Activated CD8-positive, alpha-beta T cell treated with anti-CD3 and anti-CD28 coated beads for 36 hours (primary cell): ENCODE results near the gene TNFRSF4. TPM values are rescaled to one million over a fixed set of nuclear protein-coding genes. Genes with fewer than 3 reads are reported as not detected.

Experiments used
- ATAC-seq: fragments of 200-7000 bp; cut with Tn5 transposase; one replicate; pipeline ENCODE4 v1.10.0; 2021; ENCODE audit warnings: mild to moderate bottlenecking, moderate library complexity
- CTCF ChIA-PET: fragments of 350-600 bp; sonication (Branson Sonifier 250); formaldehyde crosslinking; loops from one replicate; lab custom pipeline; 2021; ENCODE audit warnings: antibody characterized with exemption; lab: Charles Lee
- POLR2A ChIA-PET: fragments of 350-600 bp; sonication (Branson Sonifier 250); formaldehyde crosslinking; loops from one replicate; lab custom pipeline; 2021; ENCODE audit warnings: antibody characterized with exemption; lab: Charles Lee
- DNase-seq: peaks from one replicate; pipeline ENCODE4 v3.0.0-alpha.2; 2020
- H3K27ac Mint-ChIP-seq: one replicate; pipeline ENCODE4 v1.8.0; 2021; ENCODE audit warnings: mild to moderate bottlenecking, mixed read lengths
- H3K27me3 Mint-ChIP-seq: one replicate; pipeline ENCODE4 v1.8.0; 2021; ENCODE audit warnings: mixed read lengths
- H3K36me3 Mint-ChIP-seq: one replicate; pipeline ENCODE4 v1.8.0; 2021; ENCODE audit warnings: low read depth, mixed read lengths
- H3K4me1 Mint-ChIP-seq: one replicate; pipeline ENCODE4 v1.8.0; 2021; ENCODE audit warnings: low read depth, mixed read lengths
- H3K4me3 Mint-ChIP-seq: one replicate; pipeline ENCODE4 v1.8.0; 2021; ENCODE audit warnings: mild to moderate bottlenecking, moderate library complexity, mixed read lengths
- H3K9me3 Mint-ChIP-seq: one replicate; pipeline ENCODE4 v1.8.0; 2021; ENCODE audit warnings: mixed read lengths
- intact Hi-C: fragments of 100-400 bp; cut with micrococcal nuclease; formaldehyde crosslinking; loops from one replicate; pipeline ENCODE4 v1.10.0; 2022
- total RNA-seq, 2 experiments: library from RNA; stranded (reverse); gene quantifications; one replicate each; pipeline ENCODE4 v1.2.3, GENCODE V29; 2021
- TF ChIP-seq, protein P1 (sequence below): fragments of 200-600 bp; IDR thresholded peaks from one replicate; pipeline ENCODE4 v1.8.0; 2022; ENCODE audit warnings: antibody characterized with exemption, mild to moderate bottlenecking

The TNFRSF4 gene
- total RNA-seq, 2 experiments from 2014 or later: 137 to 142 TPM

DNA sequence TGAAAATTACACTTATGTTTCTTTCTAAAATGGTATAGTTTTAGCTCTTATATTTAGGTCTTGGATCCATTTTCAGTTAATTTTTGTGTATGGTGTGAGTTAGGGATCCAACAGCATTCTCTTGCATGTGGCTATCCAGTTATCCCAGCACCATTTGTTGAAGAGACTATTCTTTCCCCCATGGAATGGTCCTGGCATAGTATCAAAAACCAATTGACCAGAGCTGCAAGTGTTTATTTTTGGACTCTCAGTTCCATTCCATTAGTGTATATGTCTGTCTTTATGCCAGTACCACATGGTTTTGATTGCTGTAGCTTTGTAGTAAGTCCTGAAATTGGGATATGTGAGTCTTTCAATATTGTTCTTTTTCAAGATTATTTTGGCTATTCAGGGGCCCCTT lies 26.0 kb downstream of the TNFRSF4 start:
- Mint-ChIP-seq H3K27ac (no peak overlapping the region), H3K27me3 (no peaks in the 10 kb centered on the region), H3K9me3 (peaks cover 6% of the 10 kb centered on the region), H3K4me3 (no peak overlapping the region), H3K4me1 (no peaks in the 10 kb centered on the region), H3K36me3 (no peaks in the 10 kb centered on the region)
- ChIA-PET CTCF (interaction anchor here (1.3 to 2.1 kb wide), 3 partner anchors 13 to 65 kb away, joined by 4 to 6 read pairs (median 4); no protein-coding TSS in a partner anchor), POLR2A (interaction anchor here (0.6 to 1.5 kb wide), 4 partner anchors 22 to 220 kb away, joined by 3 to 4 read pairs (median 3); no protein-coding TSS in a partner anchor)
- DNase-seq (no peak), ATAC-seq (no peak)
- intact Hi-C loops: no loop called here
- TF ChIP-seq, protein P1, sequence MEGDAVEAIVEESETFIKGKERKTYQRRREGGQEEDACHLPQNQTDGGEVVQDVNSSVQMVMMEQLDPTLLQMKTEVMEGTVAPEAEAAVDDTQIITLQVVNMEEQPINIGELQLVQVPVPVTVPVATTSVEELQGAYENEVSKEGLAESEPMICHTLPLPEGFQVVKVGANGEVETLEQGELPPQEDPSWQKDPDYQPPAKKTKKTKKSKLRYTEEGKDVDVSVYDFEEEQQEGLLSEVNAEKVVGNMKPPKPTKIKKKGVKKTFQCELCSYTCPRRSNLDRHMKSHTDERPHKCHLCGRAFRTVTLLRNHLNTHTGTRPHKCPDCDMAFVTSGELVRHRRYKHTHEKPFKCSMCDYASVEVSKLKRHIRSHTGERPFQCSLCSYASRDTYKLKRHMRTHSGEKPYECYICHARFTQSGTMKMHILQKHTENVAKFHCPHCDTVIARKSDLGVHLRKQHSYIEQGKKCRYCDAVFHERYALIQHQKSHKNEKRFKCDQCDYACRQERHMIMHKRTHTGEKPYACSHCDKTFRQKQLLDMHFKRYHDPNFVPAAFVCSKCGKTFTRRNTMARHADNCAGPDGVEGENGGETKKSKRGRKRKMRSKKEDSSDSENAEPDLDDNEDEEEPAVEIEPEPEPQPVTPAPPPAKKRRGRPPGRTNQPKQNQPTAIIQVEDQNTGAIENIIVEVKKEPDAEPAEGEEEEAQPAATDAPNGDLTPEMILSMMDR: no peak

DNA sequence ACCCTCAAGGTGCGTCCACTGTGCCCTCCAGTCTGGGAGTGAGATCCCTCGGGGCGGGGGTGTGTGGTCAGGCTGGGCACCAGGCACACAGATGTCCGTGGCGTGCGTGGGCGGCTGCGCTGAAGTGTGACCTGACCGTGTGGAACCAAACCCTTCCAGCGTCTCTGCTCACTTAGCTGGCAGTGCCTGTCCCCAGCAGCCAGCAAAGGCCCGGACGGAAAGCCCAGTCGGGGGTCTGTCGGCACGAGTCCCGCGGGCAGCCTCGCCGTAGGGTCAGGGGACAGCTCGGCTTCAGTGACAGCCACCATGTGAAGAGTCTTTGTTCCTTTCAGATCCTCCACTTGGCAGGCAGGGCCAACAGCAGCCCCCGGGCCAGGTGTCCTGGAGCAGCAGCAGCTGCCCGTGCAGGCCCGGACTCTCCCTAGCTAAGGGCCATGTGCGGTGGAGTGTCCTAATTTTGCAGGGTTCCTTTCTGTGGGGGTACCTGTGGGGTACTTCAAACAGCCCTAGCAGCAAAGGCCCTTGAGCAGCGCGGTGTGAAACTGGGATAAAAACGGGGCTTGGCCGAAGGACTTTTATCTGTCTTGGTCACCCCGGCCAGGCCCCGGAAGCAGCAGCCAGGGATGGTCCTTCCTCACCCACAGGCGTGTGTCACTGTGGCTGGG lies 28.7 kb downstream of the TNFRSF4 start:
- TF ChIP-seq, protein P1: no peak
- intact Hi-C loops: no loop called here
- no peaks in the 10 kb centered on the region for H3K9me3 Mint-ChIP-seq
- ChIA-PET POLR2A (interaction anchor here (0.8 kb wide), 1 partner anchor 10 kb away, joined by 3 read pairs; no protein-coding TSS in a partner anchor), CTCF (no interaction called here)
- DNase-seq (no peak), ATAC-seq (no peak)
- H3K4me1 Mint-ChIP-seq: peaks cover 2% of the 10 kb centered on the region
- no peaks in the 10 kb centered on the region for H3K36me3 Mint-ChIP-seq
- H3K27ac Mint-ChIP-seq: no peak overlapping the region
- H3K27me3 Mint-ChIP-seq: peaks cover 2% of the 10 kb centered on the region
- H3K4me3 Mint-ChIP-seq: no peak overlapping the region

DNA sequence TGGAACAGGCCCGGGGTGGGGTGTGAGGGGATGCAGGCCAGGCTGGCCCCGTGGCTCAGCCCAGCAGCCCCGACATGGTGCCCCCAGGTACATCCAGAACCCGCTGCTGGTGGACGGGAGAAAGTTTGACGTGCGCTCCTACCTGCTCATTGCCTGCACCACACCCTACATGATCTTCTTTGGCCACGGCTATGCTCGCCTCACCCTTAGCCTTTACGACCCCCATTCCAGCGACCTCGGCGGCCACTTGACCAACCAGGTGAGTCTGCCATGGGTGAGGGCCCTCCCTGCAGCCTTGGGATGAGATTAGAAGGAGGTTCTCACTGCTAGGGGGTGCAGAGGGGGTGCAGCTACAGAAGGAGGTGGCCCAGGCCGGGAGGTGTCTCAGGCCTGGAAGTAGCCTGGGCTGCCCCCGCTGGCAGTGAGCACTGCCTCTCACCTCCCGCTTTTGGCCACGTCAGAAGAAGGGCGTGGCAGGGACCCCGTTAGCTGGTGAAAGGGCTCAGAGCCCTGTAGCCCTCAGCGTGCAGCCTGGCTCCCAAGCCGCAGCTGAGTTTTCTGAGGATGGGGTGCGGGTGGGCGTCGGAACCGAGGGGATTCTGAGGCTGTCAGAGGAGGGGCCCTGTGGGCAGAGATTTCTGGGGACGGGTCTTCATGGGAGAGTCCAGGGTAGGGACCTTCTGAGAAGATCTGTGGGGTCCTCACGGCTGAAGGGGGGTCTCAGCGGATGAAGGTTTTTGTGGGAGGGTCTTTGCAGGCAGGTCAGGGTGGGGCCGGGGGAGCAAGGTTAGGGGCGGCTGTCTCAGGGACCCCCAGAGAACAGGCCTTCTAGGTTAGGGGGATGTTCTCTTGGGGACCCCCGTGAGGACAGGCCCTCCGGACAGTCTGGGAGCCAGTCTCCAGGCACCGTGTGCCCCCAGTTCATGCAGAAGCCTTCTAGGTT lies 29.8 kb downstream of the TNFRSF4 start:
- Mint-ChIP-seq H3K36me3 (no peaks in the 10 kb centered on the region), H3K4me1 (peaks cover 2% of the 10 kb centered on the region), H3K9me3 (no peaks in the 10 kb centered on the region), H3K4me3 (no peak overlapping the region), H3K27ac (no peak overlapping the region), H3K27me3 (peaks cover 2% of the 10 kb centered on the region)
- intact Hi-C loops: no loop called here
- POLR2A ChIA-PET: interaction anchor here (1.4 kb wide), 1 partner anchor 12 kb away, joined by 4 read pairs; no protein-coding TSS in a partner anchor
- ATAC-seq: no peak
- CTCF ChIA-PET: no interaction called here
- DNase-seq: no peak
- TF ChIP-seq, protein P1: no peak

DNA sequence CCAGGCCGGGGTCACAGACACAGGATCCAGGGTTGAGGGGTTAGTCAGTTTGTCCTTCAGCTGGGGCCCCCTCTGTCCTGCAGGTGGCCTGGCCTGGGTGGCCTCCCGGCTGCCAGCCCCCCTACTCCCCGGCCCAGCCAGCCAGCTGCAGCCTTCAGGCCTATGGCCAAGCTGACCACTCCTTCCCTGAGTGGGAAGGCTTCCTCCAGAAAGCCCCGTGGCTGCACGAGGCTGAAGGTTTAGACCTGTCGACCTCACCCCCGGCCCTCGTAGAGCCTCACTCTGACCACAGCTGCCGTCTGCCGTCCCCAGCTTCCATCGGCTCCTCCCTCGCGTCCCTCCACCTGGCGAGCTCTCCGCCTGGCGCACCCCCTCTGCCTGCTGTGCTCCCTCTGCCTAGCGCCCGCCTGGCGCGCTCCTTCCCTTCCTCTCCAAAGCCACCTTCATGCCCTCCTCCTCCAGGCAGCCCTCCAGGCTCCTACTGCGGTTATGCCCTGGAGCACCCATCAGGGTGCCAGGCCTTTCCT lies 30.7 kb downstream of the TNFRSF4 start:
- H3K4me3 Mint-ChIP-seq: no peak overlapping the region
- no peaks in the 10 kb centered on the region for H3K9me3 Mint-ChIP-seq
- peaks cover 2% of the 10 kb centered on the region for H3K27me3 Mint-ChIP-seq
- CTCF ChIA-PET: no interaction called here
- intact Hi-C loops: no loop called here
- peaks cover 2% of the 10 kb centered on the region for H3K4me1 Mint-ChIP-seq
- POLR2A ChIA-PET: interaction anchor here (1.3 to 1.4 kb wide), 2 partner anchors 13 to 24 kb away, joined by 3 to 4 read pairs; no protein-coding TSS in a partner anchor
- H3K27ac Mint-ChIP-seq: no peak overlapping the region
- H3K36me3 Mint-ChIP-seq: no peaks in the 10 kb centered on the region
- DNase-seq (no peak), ATAC-seq (no peak)
- TF ChIP-seq, protein P1: no peak
